Activated naive CD8-positive, alpha-beta T cell treated with anti-CD3 and anti-CD28 coated beads, Interleukin-2, amount 50 U/mL, for 24 hours (primary cell): Measurements from ENCODE around the gene TSPAN5.
A peak's percentile ranks its signal among the peaks of the same experiment; 100 is the strongest.

ENCODE experiments used
- ATAC-seq: fragments of 150-1000 bp; cut with Tn5 transposase; one replicate; pipeline ENCODE4 v1.10.0; 2021
- DNase-seq: peaks from one replicate; pipeline ENCODE4 v3.0.0; 2021
- H3K27ac Mint-ChIP-seq: one replicate; pipeline ENCODE4 v1.8.0; 2021; ENCODE audit warnings: mild to moderate bottlenecking, mixed read lengths
- H3K27me3 Mint-ChIP-seq: one replicate; pipeline ENCODE4 v1.8.0; 2021; ENCODE audit warnings: mixed read lengths
- H3K36me3 Mint-ChIP-seq: one replicate; pipeline ENCODE4 v1.8.0; 2021; ENCODE audit warnings: low read depth, mixed read lengths
- H3K4me1 Mint-ChIP-seq: one replicate; pipeline ENCODE4 v1.8.0; 2021; ENCODE audit warnings: mixed read lengths
- H3K4me3 Mint-ChIP-seq: one replicate; pipeline ENCODE4 v1.8.0; 2021; ENCODE audit warnings: mild to moderate bottlenecking, moderate library complexity, mixed read lengths
- H3K9me3 Mint-ChIP-seq: one replicate; pipeline ENCODE4 v1.8.0; 2021; ENCODE audit warnings: mixed read lengths

Gene TSPAN5

DNA sequence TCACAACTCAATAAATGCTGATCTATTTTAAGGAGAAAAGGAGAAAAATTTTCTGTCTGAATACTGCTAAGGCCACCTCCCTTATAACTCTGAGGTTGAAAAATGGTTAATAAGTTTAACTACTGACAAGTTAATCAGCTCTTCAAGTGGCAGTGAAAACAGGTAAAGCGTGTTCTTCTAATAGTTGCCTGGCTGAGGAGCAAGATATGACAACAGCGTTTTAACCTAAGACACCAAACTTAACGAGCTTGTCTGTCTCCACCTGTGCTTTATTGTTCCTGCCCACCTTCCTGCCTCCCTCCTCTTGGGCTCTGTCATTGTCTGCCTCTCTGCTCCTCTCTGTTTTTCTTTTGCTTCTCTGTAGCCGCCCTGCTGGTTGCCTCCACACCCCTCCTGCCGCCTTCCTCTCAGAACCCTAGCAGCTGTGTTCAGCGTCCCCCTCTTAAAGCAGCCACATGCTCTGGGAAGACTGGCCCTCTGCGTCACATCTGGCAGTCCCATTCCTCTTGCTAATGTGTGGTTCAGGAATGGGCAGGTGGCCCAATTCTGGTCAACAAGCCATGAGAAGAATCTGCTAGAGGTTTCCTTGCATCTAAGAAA is 4.3 kb upstream of the TSPAN5 start:
- peak; percentile 25 for ATAC-seq
- Mint-ChIP-seq H3K4me3 (peak overlapping the region; percentile 75), H3K9me3 (no peaks in the 10 kb centered on the region), H3K4me1 (peaks cover 59% of the 10 kb centered on the region), H3K27me3 (no peaks in the 10 kb centered on the region), H3K27ac (peak overlapping the region; percentile 100), H3K36me3 (peaks cover 4% of the 10 kb centered on the region)
- DNase-seq: peak; percentile 33

GRCh38 chr4:98662055-98662453 is 3.6 kb upstream of the TSPAN5 start:
- ATAC-seq (no peak), DNase-seq (no peak)
- Mint-ChIP-seq H3K4me3 (no peak overlapping the region), H3K27me3 (no peaks in the 10 kb centered on the region), H3K4me1 (peaks cover 64% of the 10 kb centered on the region), H3K36me3 (peaks cover 4% of the 10 kb centered on the region), H3K27ac (peak overlapping the region; percentile 50), H3K9me3 (no peaks in the 10 kb centered on the region)

GRCh38 chr4:98661371-98662054 is 3.1 kb upstream of the TSPAN5 start:
- Mint-ChIP-seq H3K4me1 (peaks cover 69% of the 10 kb centered on the region), H3K9me3 (no peaks in the 10 kb centered on the region), H3K36me3 (peaks cover 4% of the 10 kb centered on the region), H3K4me3 (peak overlapping the region; percentile 5), H3K27me3 (no peaks in the 10 kb centered on the region), H3K27ac (peak overlapping the region; percentile 74)
- DNase-seq (no peak), ATAC-seq (no peak)

GRCh38 chr4:98659741-98660462 is 1.5 kb upstream of the TSPAN5 start:
- ATAC-seq (no peak), DNase-seq (no peak)
- Mint-ChIP-seq H3K4me1 (peaks cover 84% of the 10 kb centered on the region), H3K4me3 (peak overlapping the region; percentile 82), H3K9me3 (no peaks in the 10 kb centered on the region), H3K27me3 (no peaks in the 10 kb centered on the region), H3K36me3 (peaks cover 3% of the 10 kb centered on the region), H3K27ac (peak overlapping the region; percentile 59)

- H3K4me1 Mint-ChIP-seq: peaks cover 82% of the 10 kb centered on the region
- H3K36me3 Mint-ChIP-seq: peaks cover 1% of the 10 kb centered on the region
- peak overlapping the region; percentile 66 for H3K27ac Mint-ChIP-seq
- H3K9me3 Mint-ChIP-seq: no peaks in the 10 kb centered on the region
- H3K27me3 Mint-ChIP-seq: no peaks in the 10 kb centered on the region
- DNase-seq (no peak), ATAC-seq (no peak)
- peak overlapping the region; percentile 82 for H3K4me3 Mint-ChIP-seq
Observed at GRCh38 chr4:98659106-98659592, 738 bp upstream of the TSPAN5 start.

- Mint-ChIP-seq H3K27ac (peak overlapping the region; percentile 73), H3K4me1 (peaks cover 79% of the 10 kb centered on the region), H3K36me3 (peaks cover 1% of the 10 kb centered on the region), H3K4me3 (peak overlapping the region; percentile 96), H3K27me3 (no peaks in the 10 kb centered on the region), H3K9me3 (no peaks in the 10 kb centered on the region)
- DNase-seq (peak; percentile 55), ATAC-seq (peak; percentile 48)
Observed at GRCh38 chr4:98657531-98658286, 702 bp downstream of the TSPAN5 start.

DNA sequence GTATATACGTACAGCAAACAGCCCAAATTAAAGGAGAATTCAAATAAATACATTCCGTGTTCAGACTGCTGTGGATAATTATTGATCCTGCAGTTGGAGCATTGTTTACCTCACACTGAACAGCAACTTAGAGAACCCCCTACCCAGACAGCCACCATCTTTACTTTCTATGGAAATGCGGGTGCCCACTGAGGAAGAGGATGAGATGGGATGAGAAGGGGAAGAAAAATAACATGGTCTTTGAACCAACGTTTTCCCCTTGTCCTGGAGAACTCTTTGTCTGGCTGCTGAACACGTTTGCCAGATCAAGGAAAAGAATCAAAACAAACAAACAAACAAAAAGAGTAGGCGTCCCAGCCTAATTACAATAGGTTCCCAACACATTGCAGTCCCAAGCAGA is 1.5 kb downstream of the TSPAN5 start:
- peak overlapping the region; percentile 96 for H3K4me3 Mint-ChIP-seq
- H3K27me3 Mint-ChIP-seq: no peaks in the 10 kb centered on the region
- peaks cover 70% of the 10 kb centered on the region for H3K4me1 Mint-ChIP-seq
- no peaks in the 10 kb centered on the region for H3K9me3 Mint-ChIP-seq
- H3K36me3 Mint-ChIP-seq: peaks cover 1% of the 10 kb centered on the region
- H3K27ac Mint-ChIP-seq: peak overlapping the region; percentile 36
- no peak for DNase-seq
- no peak for ATAC-seq

GRCh38 chr4:98656443-98656842 is 2.0 kb downstream of the TSPAN5 start:
- Mint-ChIP-seq H3K4me1 (peaks cover 66% of the 10 kb centered on the region), H3K27me3 (no peaks in the 10 kb centered on the region), H3K4me3 (peak overlapping the region; percentile 96), H3K9me3 (no peaks in the 10 kb centered on the region), H3K36me3 (peaks cover 3% of the 10 kb centered on the region), H3K27ac (no peak overlapping the region)
- ATAC-seq: no peak
- no peak for DNase-seq

GRCh38 chr4:98653890-98654867 is 4.2 kb downstream of the TSPAN5 start:
- Mint-ChIP-seq H3K36me3 (peaks cover 10% of the 10 kb centered on the region), H3K9me3 (peaks cover 4% of the 10 kb centered on the region), H3K27ac (no peak overlapping the region), H3K27me3 (no peaks in the 10 kb centered on the region), H3K4me1 (peaks cover 45% of the 10 kb centered on the region), H3K4me3 (no peak overlapping the region)
- ATAC-seq (no peak), DNase-seq (no peak)

GRCh38 chr4:98652996-98653395 is 5.4 kb downstream of the TSPAN5 start:
- Mint-ChIP-seq H3K27ac (no peak overlapping the region), H3K4me1 (peaks cover 42% of the 10 kb centered on the region), H3K27me3 (no peaks in the 10 kb centered on the region), H3K9me3 (peaks cover 4% of the 10 kb centered on the region), H3K36me3 (peaks cover 10% of the 10 kb centered on the region), H3K4me3 (no peak overlapping the region)
- DNase-seq: no peak
- no peak for ATAC-seq

DNA sequence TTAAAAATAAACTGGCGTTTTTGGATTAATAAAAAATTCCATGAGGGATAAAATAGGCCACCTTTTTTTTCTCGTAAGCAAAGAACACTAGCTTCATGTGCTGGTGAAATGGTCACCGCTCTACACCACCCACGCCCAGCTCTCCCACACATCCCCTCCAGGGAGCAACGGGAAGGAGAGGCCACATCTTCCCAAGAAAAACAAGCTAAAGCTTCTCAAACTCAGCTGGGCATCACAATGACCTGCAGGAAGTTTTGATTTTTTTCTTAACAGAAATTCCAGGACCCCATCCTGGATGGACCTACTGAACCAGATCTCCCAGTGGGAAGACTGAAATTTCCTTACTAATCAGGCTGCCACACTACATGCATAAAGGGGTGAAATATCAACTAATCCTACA is 9.8 kb downstream of the TSPAN5 start:
- Mint-ChIP-seq H3K36me3 (peaks cover 9% of the 10 kb centered on the region), H3K9me3 (peaks cover 4% of the 10 kb centered on the region), H3K4me1 (peaks cover 29% of the 10 kb centered on the region), H3K27me3 (no peaks in the 10 kb centered on the region), H3K27ac (no peak overlapping the region), H3K4me3 (no peak overlapping the region)
- ATAC-seq: no peak
- DNase-seq: no peak

DNA sequence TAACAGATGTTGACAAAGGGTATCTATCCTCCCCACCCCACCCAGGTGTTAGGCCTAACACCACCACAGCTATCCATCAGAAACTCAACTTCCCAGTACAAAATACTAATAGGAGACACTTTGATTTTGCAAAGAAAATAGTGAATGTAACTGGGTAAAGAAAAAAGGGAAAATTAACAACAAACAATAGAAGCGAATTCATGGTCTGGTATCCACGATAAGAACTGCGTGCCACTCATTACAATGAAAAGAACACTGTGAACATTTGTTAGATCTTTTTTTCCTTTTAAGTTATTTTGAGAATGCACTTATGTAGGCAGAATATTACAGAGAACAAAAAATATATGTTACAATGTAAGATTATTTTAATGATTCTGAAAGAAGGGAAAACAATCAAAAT is 12.0 kb downstream of the TSPAN5 start:
- no peak for ATAC-seq
- peaks cover 42% of the 10 kb centered on the region for H3K4me1 Mint-ChIP-seq
- H3K36me3 Mint-ChIP-seq: peaks cover 7% of the 10 kb centered on the region
- peaks cover 4% of the 10 kb centered on the region for H3K9me3 Mint-ChIP-seq
- no peaks in the 10 kb centered on the region for H3K27me3 Mint-ChIP-seq
- no peak for DNase-seq
- no peak overlapping the region for H3K4me3 Mint-ChIP-seq
- H3K27ac Mint-ChIP-seq: no peak overlapping the region

GRCh38 chr4:98645527-98645926 is 12.9 kb downstream of the TSPAN5 start:
- no peak overlapping the region for H3K27ac Mint-ChIP-seq
- H3K4me3 Mint-ChIP-seq: no peak overlapping the region
- ATAC-seq (no peak), DNase-seq (no peak)
- H3K27me3 Mint-ChIP-seq: no peaks in the 10 kb centered on the region
- peaks cover 4% of the 10 kb centered on the region for H3K9me3 Mint-ChIP-seq
- H3K4me1 Mint-ChIP-seq: peaks cover 42% of the 10 kb centered on the region
- peaks cover 2% of the 10 kb centered on the region for H3K36me3 Mint-ChIP-seq
